OCI-LY7 (cell line): ENCODE measurements around the gene CEND1. TPM values are rescaled to one million over a fixed set of nuclear protein-coding genes. Genes with fewer than 3 reads are reported as not detected.

Experiments
- BruUV-seq: library from RNA; stranded (reverse); fragments of 400-500 nt; replicated peaks from 2 replicates; lab custom pipeline; 2021; lab: Mats Ljungman, UMichigan
- CTCF ChIA-PET: fragments of 300-600 bp; sonication (Branson Sonifier 250); formaldehyde crosslinking; loops from one replicate; lab custom pipeline; 2022; ENCODE audit warnings: antibody characterized with exemption; ENCODE audit not compliant: unreplicated experiment; lab: Charles Lee
- POLR2A ChIA-PET: fragments of 300-600 bp; sonication (Branson Sonifier 250); formaldehyde crosslinking; loops from one replicate; lab custom pipeline; 2022; ENCODE audit warnings: antibody characterized with exemption; lab: Charles Lee
- DNase-seq: peaks from one replicate; pipeline ENCODE4 v3.0.0-alpha.2; 2015; ENCODE audit warnings: low spot score
- H2AFZ ChIP-seq: fragments of 200-600 bp; sonication (generic), shearing (Covaris generic); 2 replicates; pipeline ENCODE4 v1.6.1; 2014; ENCODE audit warnings: mild to moderate bottlenecking, antibody characterized with exemption, low read length, moderate library complexity
- H3K27ac ChIP-seq: fragments of 200-600 bp; sonication (generic); 2 replicates; pipeline ENCODE4 v1.5.1; 2014; ENCODE audit warnings: mixed run types, low read depth, mild to moderate bottlenecking, moderate library complexity, low read length, inconsistent platforms; ENCODE audit not compliant: poor library complexity, severe bottlenecking
- H3K36me3 ChIP-seq: fragments of 200-600 bp; sonication (generic); 2 replicates; pipeline ENCODE4 v1.6.1; 2014; ENCODE audit warnings: mild to moderate bottlenecking, antibody characterized with exemption, low read length, moderate library complexity, mixed read lengths; ENCODE audit not compliant: insufficient read depth
- H3K4me1 ChIP-seq: fragments of 200-600 bp; sonication (generic); 2 replicates; pipeline ENCODE4 v1.5.1; 2014; ENCODE audit warnings: mild to moderate bottlenecking, low read length; ENCODE audit not compliant: insufficient read depth, poor library complexity, severe bottlenecking
- H3K4me2 ChIP-seq: fragments of 200-600 bp; sonication (generic); 2 replicates; pipeline ENCODE4 v1.6.1; 2014; ENCODE audit warnings: mild to moderate bottlenecking, low read length
- H3K4me3 ChIP-seq: fragments of 200-600 bp; sonication (generic); 2 replicates; pipeline ENCODE4 v1.5.1; 2014; ENCODE audit warnings: mild to moderate bottlenecking, low read depth, low read length; ENCODE audit not compliant: poor library complexity, severe bottlenecking
- H3K79me2 ChIP-seq: fragments of 200-600 bp; sonication (generic); 2 replicates; pipeline ENCODE4 v1.6.1; 2016; ENCODE audit warnings: low read depth, mild to moderate bottlenecking, low read length, moderate library complexity, mixed read lengths; ENCODE audit not compliant: insufficient read depth
- H3K9me2 ChIP-seq: fragments of 200-600 bp; sonication (generic); 2 replicates; pipeline ENCODE4 v1.6.1; 2016; ENCODE audit warnings: mild to moderate bottlenecking, low read length, mixed read lengths; ENCODE audit not compliant: insufficient read depth
- H3K9me3 ChIP-seq: fragments of 200-600 bp; sonication (generic); 2 replicates; pipeline ENCODE4 v1.6.1; 2014; ENCODE audit warnings: mild to moderate bottlenecking, mixed run types, low read length, mixed read lengths
- H4K20me1 ChIP-seq: fragments of 200-600 bp; sonication (generic); 2 replicates; pipeline ENCODE4 v1.6.1; 2014; ENCODE audit warnings: mild to moderate bottlenecking, antibody characterized with exemption, low read length, moderate library complexity, mixed read lengths; ENCODE audit not compliant: insufficient read depth
- CTCF ChIP-seq: fragments of 200-600 bp; sonication (generic); conservative IDR thresholded peaks from 2 replicates; pipeline ENCODE4 v1.5.1; 2014; ENCODE audit warnings: mild to moderate bottlenecking, antibody characterized with exemption, low read length, moderate library complexity, mixed read lengths
- EZH2phosphoT487 ChIP-seq: fragments of 200-600 bp; sonication (generic); IDR thresholded peaks from 2 replicates; pipeline ENCODE4 v1.6.1; 2018; ENCODE audit warnings: low read depth, borderline replicate concordance, mild to moderate bottlenecking, mixed run types, antibody characterized with exemption, low read length, moderate library complexity, mixed read lengths
- intact Hi-C: fragments of 100-400 bp; cut with micrococcal nuclease; formaldehyde crosslinking; loops from one replicate; pipeline ENCODE4 v1.10.0; 2022; ENCODE audit not compliant: unreplicated experiment
- total RNA-seq, 2 experiments: library from RNA; depleted of rRNA in 1 of 2; stranded (reverse); fragments of >200 nt in 1 of 2; shearing (Covaris generic) in 1 of 2; gene quantifications; 2 replicates each; pipeline ENCODE4 v1.2.3, GENCODE V29; 2014 to 2022

Gene CEND1
- total RNA-seq, 2 experiments from 2014 or later: 17.5 to 32.5 TPM

GRCh38 chr11:825366-826226 lies 35.7 kb upstream of the CEND1 start:
- Histone ChIP-seq H3K4me2 (no peak overlapping the region), H3K4me1 (peaks cover 39% of the 10 kb centered on the region)
- BruUV-seq: no TSS peak

DNA sequence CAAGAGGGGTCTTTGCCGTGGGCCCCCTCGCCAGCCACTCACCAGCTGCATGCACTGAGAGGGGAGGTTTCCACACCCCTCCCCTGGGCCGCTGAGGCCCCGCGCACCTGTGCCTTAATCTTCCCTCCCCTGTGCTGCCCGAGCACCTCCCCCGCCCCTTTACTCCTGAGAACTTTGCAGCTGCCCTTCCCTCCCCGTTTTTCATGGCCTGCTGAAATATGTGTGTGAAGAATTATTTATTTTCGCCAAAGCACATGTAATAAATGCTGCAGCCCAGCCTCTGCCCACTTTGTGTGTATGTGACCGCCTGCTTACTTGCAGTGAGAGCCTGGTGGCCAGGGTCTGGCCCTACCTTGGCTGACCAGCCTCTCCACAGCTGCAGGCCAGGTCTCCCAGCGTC lies 35.1 kb upstream of the CEND1 start:
- Histone ChIP-seq H3K4me1 (peaks cover 38% of the 10 kb centered on the region), H3K9me2 (no peaks in the 10 kb centered on the region), H3K27ac (no peak overlapping the region), H3K36me3 (no peaks in the 10 kb centered on the region), H4K20me1 (no peaks in the 10 kb centered on the region), H3K9me3 (no peaks in the 10 kb centered on the region), H3K4me3 (no peak overlapping the region), H3K79me2 (no peaks in the 10 kb centered on the region), H3K4me2 (no peak overlapping the region), H2AFZ (no peak overlapping the region)
- no TSS peak for BruUV-seq
- ChIA-PET POLR2A (no interaction called here), CTCF (no interaction called here)
- intact Hi-C loops: no loop called here
- TF ChIP-seq CTCF: no peak
- TF ChIP-seq EZH2phosphoT487: no peak
- DNase-seq: no peak

More at GRCh38 chr11:825366-826226, 35.7 kb upstream of the CEND1 start:
- Histone ChIP-seq H3K79me2 (no peaks in the 10 kb centered on the region), H3K36me3 (no peaks in the 10 kb centered on the region), H3K9me3 (no peaks in the 10 kb centered on the region), H3K9me2 (no peaks in the 10 kb centered on the region), H3K27ac (no peak overlapping the region), H4K20me1 (no peaks in the 10 kb centered on the region), H2AFZ (no peak overlapping the region), H3K4me3 (no peak overlapping the region)
- CTCF ChIA-PET: no interaction called here
- POLR2A ChIA-PET: no interaction called here
- DNase-seq: no peak
- intact Hi-C loops: no loop called here
- TF ChIP-seq CTCF: no peak
- no peak for TF ChIP-seq EZH2phosphoT487

DNA sequence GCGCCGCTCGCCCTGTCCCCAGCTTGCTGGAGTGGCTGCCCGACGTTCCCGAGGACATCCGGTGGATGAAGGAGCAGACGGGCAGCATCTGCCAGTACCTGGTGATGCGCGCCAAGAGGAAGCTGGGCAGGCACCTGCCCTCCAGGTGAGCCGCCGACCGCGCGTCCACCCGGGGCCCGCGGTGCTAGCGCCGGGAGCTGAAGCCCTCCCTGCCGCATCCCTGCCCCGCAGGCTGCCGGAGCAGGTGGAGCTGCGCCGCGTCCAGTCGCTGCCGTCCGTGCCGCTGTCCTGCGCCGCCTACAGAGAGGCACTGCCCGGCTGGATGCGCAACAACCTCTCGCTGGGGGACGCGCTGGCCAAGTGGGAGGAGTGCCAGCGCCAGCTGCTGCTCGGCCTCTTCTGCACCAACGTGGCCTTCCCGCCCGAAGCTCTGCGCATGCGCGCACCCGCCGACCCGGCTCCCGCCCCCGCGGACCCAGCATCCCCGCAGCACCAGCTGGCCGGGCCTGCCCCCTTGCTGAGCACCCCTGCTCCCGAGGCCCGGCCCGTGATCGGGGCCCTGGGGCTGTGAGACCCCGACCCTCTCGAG lies 34.5 kb upstream of the CEND1 start:
- no peaks in the 10 kb centered on the region for H3K9me3 ChIP-seq
- no peaks in the 10 kb centered on the region for H4K20me1 ChIP-seq
- peaks cover 32% of the 10 kb centered on the region for H3K4me1 ChIP-seq
- no peaks in the 10 kb centered on the region for H3K36me3 ChIP-seq
- DNase-seq: no peak
- H2AFZ ChIP-seq: no peak overlapping the region
- TSS peak; percentile 52 for BruUV-seq
- POLR2A ChIA-PET: no interaction called here
- TF ChIP-seq EZH2phosphoT487 (no peak), CTCF (no peak)
- H3K79me2 ChIP-seq: no peaks in the 10 kb centered on the region
- intact Hi-C loops: no loop called here
- H3K4me2 ChIP-seq: no peak overlapping the region
- CTCF ChIA-PET: no interaction called here
- no peak overlapping the region for H3K27ac ChIP-seq
- no peak overlapping the region for H3K4me3 ChIP-seq
- H3K9me2 ChIP-seq: no peaks in the 10 kb centered on the region
